CD4-positive, alpha-beta T cell (primary cell): Measurements from ENCODE around the gene CCDC174. TPM values are rescaled to one million over a fixed set of nuclear protein-coding genes. Genes with fewer than 3 reads are reported as not detected.

Source experiments
- ATAC-seq: fragments of 200-7000 bp; cut with Tn5 transposase; one replicate; pipeline ENCODE4 v1.10.0; 2022; ENCODE audit warnings: mild to moderate bottlenecking; ENCODE audit not compliant: poor library complexity
- CTCF ChIA-PET: fragments of 350-600 bp; sonication (Branson Sonifier 250); formaldehyde crosslinking; loops from one replicate; lab custom pipeline; 2021; ENCODE audit warnings: antibody characterized with exemption, inconsistent platforms; lab: Charles Lee
- POLR2A ChIA-PET: fragments of 350-600 bp; sonication (Branson Sonifier 250); formaldehyde crosslinking; loops from one replicate; lab custom pipeline; 2021; ENCODE audit warnings: antibody characterized with exemption, inconsistent platforms; lab: Charles Lee
- DNase-seq, 14 experiments: peaks; one replicate each; pipeline ENCODE4 v3.0.0-alpha.2; 2013 to 2020; ENCODE audit warnings: mixed read lengths in 2 of 14
- H3K27ac ChIP-seq, 2 donors: one replicate each; pipeline versions ENCODE4 v1.5.1 to v1.7.0; 2013; ENCODE audit warnings: low read length in 2 of 2, low read depth in 1 of 2, mild to moderate bottlenecking in 1 of 2
- H3K27me3 ChIP-seq, 2 experiments: 1 replicate in 1 of 2; 2 replicates in 1 of 2; pipeline versions ENCODE4 v1.6.1 to v1.7.0; 2013; ENCODE audit warnings: low read length in 2 of 2, control low read depth in 1 of 2, mild to moderate bottlenecking in 1 of 2, moderate library complexity in 1 of 2; ENCODE audit not compliant: insufficient read depth in 2 of 2, control insufficient read depth in 1 of 2
- H3K36me3 ChIP-seq: one replicate; pipeline ENCODE4 v1.6.1; 2013; ENCODE audit warnings: low read length, control low read depth; ENCODE audit not compliant: insufficient read depth
- H3K4me1 ChIP-seq: one replicate; pipeline ENCODE4 v1.6.1; 2013; ENCODE audit warnings: low read length, control low read depth; ENCODE audit not compliant: insufficient read depth
- H3K4me3 ChIP-seq: one replicate; pipeline ENCODE4 v1.5.1; 2013; ENCODE audit warnings: mild to moderate bottlenecking, low read length, moderate library complexity
- H3K9me3 ChIP-seq, 2 experiments: 1 replicate in 1 of 2; 2 replicates in 1 of 2; pipeline versions ENCODE4 v1.6.1 to v1.7.0; 2013; ENCODE audit warnings: low read length in 2 of 2, mild to moderate bottlenecking in 2 of 2, control low read depth in 1 of 2, moderate library complexity in 1 of 2; ENCODE audit not compliant: control insufficient read depth in 1 of 2, insufficient read depth in 1 of 2
- H3K27ac Mint-ChIP-seq: one replicate; pipeline ENCODE4 v1.8.0; 2020; ENCODE audit warnings: mixed read lengths
- H3K27me3 Mint-ChIP-seq: one replicate; pipeline ENCODE4 v1.8.0; 2021; ENCODE audit warnings: mixed read lengths
- H3K36me3 Mint-ChIP-seq: one replicate; pipeline ENCODE4 v1.8.0; 2021; ENCODE audit warnings: low read depth, mixed read lengths
- H3K4me1 Mint-ChIP-seq: one replicate; pipeline ENCODE4 v1.8.0; 2021; ENCODE audit warnings: low read depth, mixed read lengths
- H3K4me3 Mint-ChIP-seq: one replicate; pipeline ENCODE4 v1.8.0; 2020; ENCODE audit warnings: mild to moderate bottlenecking, mixed read lengths
- H3K9me3 Mint-ChIP-seq: one replicate; pipeline ENCODE4 v1.8.0; 2020; ENCODE audit warnings: mixed read lengths
- intact Hi-C, 2 experiments: fragments of 100-400 bp; cut with DNase I in 1 of 2; cut with micrococcal nuclease in 1 of 2; formaldehyde crosslinking; loops; one replicate each; pipeline versions ENCODE4 v1.15.1 to v1.9.0; 2023 to 2025; cut with DNase I, micrococcal nuclease
- total RNA-seq, 174 experiments: library from RNA in 2 of 174; stranded (reverse) in 2 of 174; gene quantifications; one replicate each; pipeline ENCODE4 v1.2.3 and lab custom pipeline; 2021 to 2026
- TF ChIP-seq, protein P1 (sequence below): fragments of 200-600 bp; IDR thresholded peaks from one replicate; pipeline ENCODE4 v1.8.0; 2022; ENCODE audit warnings: antibody characterized with exemption, mild to moderate bottlenecking

Gene CCDC174
- total RNA-seq, 2 experiments from 2014 or later, result 32.9 to 37.5 TPM

DNA sequence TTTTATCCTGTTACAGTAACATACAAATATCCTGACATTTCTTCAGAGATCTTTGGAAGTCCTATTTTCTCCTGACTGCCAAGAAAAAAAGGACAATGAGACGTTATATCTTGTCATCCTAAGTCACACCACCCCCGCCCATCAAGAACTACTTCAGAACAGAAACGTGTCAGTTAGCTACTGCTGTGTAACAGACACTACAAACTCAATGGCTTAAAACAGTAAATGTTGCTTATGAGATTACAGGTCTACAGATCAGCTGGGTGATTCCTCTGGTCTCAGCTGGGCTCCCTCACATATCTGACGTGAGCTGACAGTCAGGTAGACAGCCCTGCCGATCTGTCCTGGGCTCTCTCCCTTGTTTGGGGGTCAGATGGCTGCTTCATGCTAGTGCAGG lies 20.5 kb upstream of the CCDC174 start:
- intact Hi-C loops, result no loop called here
- H3K4me3 ChIP-seq, result no peak overlapping the region
- H3K4me1 ChIP-seq, result no peaks in the 10 kb centered on the region
- H3K9me3 ChIP-seq, result peaks cover 0 to 7% of the 10 kb centered on the region in 2 experiments
- H3K27me3 ChIP-seq, result peaks cover 0 to 1% of the 10 kb centered on the region in 2 experiments
- no peak for DNase-seq
- CTCF ChIA-PET, result no interaction called here
- ATAC-seq, result no peak
- no peak overlapping the region for H3K27ac ChIP-seq
- Mint-ChIP-seq H3K36me3 (no peaks in the 10 kb centered on the region), H3K27me3 (peaks cover 34% of the 10 kb centered on the region), H3K4me3 (no peak overlapping the region), H3K27ac (no peak overlapping the region), H3K9me3 (no peaks in the 10 kb centered on the region), H3K4me1 (no peaks in the 10 kb centered on the region)
- POLR2A ChIA-PET, result interaction anchor here (0.5 to 1.4 kb wide), 2 partner anchors 20 to 1794 kb away, joined by 3 to 6 read pairs; partner anchors contain the start of gene CCDC174
- TF ChIP-seq, protein P1, sequence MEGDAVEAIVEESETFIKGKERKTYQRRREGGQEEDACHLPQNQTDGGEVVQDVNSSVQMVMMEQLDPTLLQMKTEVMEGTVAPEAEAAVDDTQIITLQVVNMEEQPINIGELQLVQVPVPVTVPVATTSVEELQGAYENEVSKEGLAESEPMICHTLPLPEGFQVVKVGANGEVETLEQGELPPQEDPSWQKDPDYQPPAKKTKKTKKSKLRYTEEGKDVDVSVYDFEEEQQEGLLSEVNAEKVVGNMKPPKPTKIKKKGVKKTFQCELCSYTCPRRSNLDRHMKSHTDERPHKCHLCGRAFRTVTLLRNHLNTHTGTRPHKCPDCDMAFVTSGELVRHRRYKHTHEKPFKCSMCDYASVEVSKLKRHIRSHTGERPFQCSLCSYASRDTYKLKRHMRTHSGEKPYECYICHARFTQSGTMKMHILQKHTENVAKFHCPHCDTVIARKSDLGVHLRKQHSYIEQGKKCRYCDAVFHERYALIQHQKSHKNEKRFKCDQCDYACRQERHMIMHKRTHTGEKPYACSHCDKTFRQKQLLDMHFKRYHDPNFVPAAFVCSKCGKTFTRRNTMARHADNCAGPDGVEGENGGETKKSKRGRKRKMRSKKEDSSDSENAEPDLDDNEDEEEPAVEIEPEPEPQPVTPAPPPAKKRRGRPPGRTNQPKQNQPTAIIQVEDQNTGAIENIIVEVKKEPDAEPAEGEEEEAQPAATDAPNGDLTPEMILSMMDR, result no peak
- no peaks in the 10 kb centered on the region for H3K36me3 ChIP-seq

DNA sequence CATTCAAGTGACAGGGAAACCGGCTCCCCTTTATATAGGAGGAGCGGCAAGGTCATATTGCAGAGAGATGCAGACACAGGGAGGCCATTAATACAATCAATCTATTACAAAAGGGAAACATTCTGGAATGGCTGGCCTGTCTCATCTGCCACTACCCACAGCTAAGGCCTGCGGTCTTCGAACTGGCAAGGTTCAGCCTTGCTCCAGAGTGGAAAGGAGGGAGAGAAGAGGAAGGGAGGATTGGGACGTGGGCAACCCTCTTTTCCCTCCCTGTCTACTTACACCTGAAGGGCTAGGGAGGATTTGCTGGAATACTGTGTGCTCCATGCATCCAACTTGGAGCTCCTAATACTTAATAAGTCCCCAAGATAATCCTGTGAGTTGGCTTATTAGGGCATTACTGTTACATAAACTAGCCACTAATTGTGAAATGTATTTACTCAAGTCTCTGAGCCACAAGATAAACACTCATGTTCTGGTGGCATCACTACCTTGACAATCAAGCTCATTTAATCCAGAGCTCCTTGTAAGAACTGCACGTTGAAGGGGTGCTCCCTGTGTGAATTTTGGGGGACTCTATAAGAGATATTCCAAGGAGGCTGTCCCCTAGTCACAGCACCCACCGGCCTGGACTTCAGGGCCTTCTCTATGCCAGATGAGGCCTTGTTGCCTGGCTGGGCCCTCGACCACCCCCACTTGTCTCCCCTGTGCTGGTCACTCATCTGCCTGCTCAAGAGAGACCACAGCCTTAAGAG lies 19.7 kb upstream of the CCDC174 start:
- Mint-ChIP-seq H3K9me3 (no peaks in the 10 kb centered on the region), H3K36me3 (no peaks in the 10 kb centered on the region), H3K27me3 (peaks cover 41% of the 10 kb centered on the region), H3K4me1 (no peaks in the 10 kb centered on the region), H3K27ac (no peak overlapping the region), H3K4me3 (no peak overlapping the region)
- ChIA-PET POLR2A (interaction anchor here (0.5 to 1.4 kb wide), 2 partner anchors 20 to 1795 kb away, joined by 3 to 6 read pairs; partner anchors contain the start of gene CCDC174), CTCF (no interaction called here)
- Histone ChIP-seq H3K4me3 (no peak overlapping the region), H3K9me3 (peaks cover 0 to 7% of the 10 kb centered on the region in 2 experiments), H3K4me1 (no peaks in the 10 kb centered on the region), H3K36me3 (no peaks in the 10 kb centered on the region), H3K27me3 (peaks cover 4 to 7% of the 10 kb centered on the region in 2 experiments), H3K27ac (no peak overlapping the region)
- TF ChIP-seq, protein P1, result no peak
- intact Hi-C loops, result no loop called here
- DNase-seq (no peak), ATAC-seq (no peak)

DNA sequence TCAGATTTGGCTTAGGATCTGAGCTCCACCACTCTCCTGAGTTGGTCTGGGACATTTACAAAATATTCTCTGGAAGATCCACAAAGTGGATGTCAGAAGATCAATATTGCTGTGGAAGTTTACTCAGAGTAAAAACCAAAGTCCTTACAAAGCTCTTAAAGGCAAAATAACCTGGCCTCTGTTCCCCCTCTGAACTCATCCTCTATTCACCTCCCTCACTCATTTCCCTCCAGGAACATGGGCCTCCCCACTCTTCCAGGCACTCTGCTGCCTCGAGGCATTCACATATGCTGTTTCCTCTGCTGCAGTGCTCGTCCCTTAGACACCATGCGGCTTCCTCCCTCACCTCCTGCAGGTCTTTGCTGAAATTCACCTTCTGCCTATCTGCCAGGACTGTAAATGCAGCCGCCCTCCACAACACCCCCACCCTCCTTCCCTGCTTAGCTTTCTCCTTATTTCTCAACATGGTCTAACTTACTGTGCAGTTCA lies 19.1 kb upstream of the CCDC174 start:
- peaks cover 0 to 7% of the 10 kb centered on the region in 2 experiments for H3K9me3 ChIP-seq
- H3K4me3 ChIP-seq, result no peak overlapping the region
- H3K9me3 Mint-ChIP-seq, result no peaks in the 10 kb centered on the region
- no peak overlapping the region for H3K4me3 Mint-ChIP-seq
- H3K27ac Mint-ChIP-seq, result no peak overlapping the region
- H3K4me1 ChIP-seq, result no peaks in the 10 kb centered on the region
- H3K27ac ChIP-seq, result no peak overlapping the region
- H3K36me3 ChIP-seq, result no peaks in the 10 kb centered on the region
- peaks cover 41% of the 10 kb centered on the region for H3K27me3 Mint-ChIP-seq
- ATAC-seq (no peak), DNase-seq (no peak)
- intact Hi-C loops, result no loop called here
- peaks cover 10 to 11% of the 10 kb centered on the region in 2 experiments for H3K27me3 ChIP-seq
- no peaks in the 10 kb centered on the region for H3K4me1 Mint-ChIP-seq
- ChIA-PET CTCF (no interaction called here), POLR2A (interaction anchor here (1.3 kb wide), 1 partner anchor 19 kb away, joined by 3 read pairs; the partner anchor contains the start of gene CCDC174)
- no peaks in the 10 kb centered on the region for H3K36me3 Mint-ChIP-seq
- TF ChIP-seq, protein P1, result no peak
